H1 (cell line): Measurements from ENCODE around the gene OGFRL1. TPM values are rescaled to one million over a fixed set of nuclear protein-coding genes. Genes with fewer than 3 reads are reported as not detected.

ENCODE experiments used
- CTCF ChIA-PET: fragments of 300-600 bp; sonication (Branson Sonifier 250); formaldehyde crosslinking; loops from one replicate; lab custom pipeline; 2021; ENCODE audit not compliant: partially characterized antibody; lab: Charles Lee
- POLR2A ChIA-PET: fragments of 300-600 bp; sonication (Branson Sonifier 250); formaldehyde crosslinking; loops from one replicate; lab custom pipeline; 2021; ENCODE audit warnings: inconsistent platforms; ENCODE audit not compliant: partially characterized antibody; lab: Charles Lee
- DNase-seq, 2 experiments: peaks; one replicate each; pipeline versions ENCODE4 v3.0.0 to v3.0.0-alpha.2; 2010 to 2022; ENCODE audit warnings: low spot score in 2 of 2, low read depth in 1 of 2, mixed read lengths in 1 of 2
- FAIRE-seq: peaks from 2 replicates; lab custom pipeline; 2011; peaks lifted over from hg19 to GRCh38; lab: Jason Lieb, UNC
- H2AFZ ChIP-seq: 2 replicates; pipeline ENCODE4 v1.8.1; 2012; ENCODE audit warnings: low read length, inconsistent platforms
- H2AK5ac ChIP-seq: 2 replicates; pipeline ENCODE4 v1.6.1; 2013; ENCODE audit warnings: low read depth, low read length
- H2BK120ac ChIP-seq: replicated peaks from 2 replicates; pipeline ENCODE3; 2013; ENCODE audit warnings: low read depth, low read length, inconsistent platforms
- H2BK12ac ChIP-seq: 2 replicates; pipeline ENCODE4 v1.6.1; 2013; ENCODE audit warnings: low read depth, low read length
- H2BK15ac ChIP-seq: 2 replicates; pipeline ENCODE4 v1.6.1; 2013; ENCODE audit warnings: low read length
- H2BK20ac ChIP-seq: 2 replicates; pipeline ENCODE4 v1.6.1; 2013; ENCODE audit warnings: low read length
- H2BK5ac ChIP-seq: 2 replicates; pipeline ENCODE4 v1.6.1; 2013; ENCODE audit warnings: low read depth, low read length
- H3K14ac ChIP-seq: 2 replicates; pipeline ENCODE4 v1.6.1; 2013; ENCODE audit warnings: inconsistent platforms; ENCODE audit not compliant: insufficient read length
- H3K18ac ChIP-seq: 2 replicates; pipeline ENCODE4 v1.6.1; 2013; ENCODE audit warnings: low read length; ENCODE audit errors: extremely low read depth
- H3K23ac ChIP-seq: 2 replicates; pipeline ENCODE4 v1.6.1; 2013; ENCODE audit warnings: inconsistent platforms; ENCODE audit not compliant: insufficient read length
- H3K23me2 ChIP-seq: 2 replicates; pipeline ENCODE4 v1.6.1; 2013; ENCODE audit warnings: low read depth, low read length
- H3K27ac ChIP-seq: 2 replicates; pipeline ENCODE4 v1.6.1; 2011; ENCODE audit warnings: low read depth, low read length, inconsistent platforms
- H3K27me3 ChIP-seq, 4 experiments: replicated peaks in 1 of 4; 1 replicate in 1 of 4; 2 replicates in 3 of 4; pipeline versions ENCODE4 v1.6.1 to v1.8.1; 2011 to 2013; ENCODE audit warnings: low read length in 3 of 4, mild to moderate bottlenecking in 3 of 4, inconsistent platforms in 2 of 4, mixed read lengths in 2 of 4, moderate library complexity in 1 of 4; ENCODE audit not compliant: control insufficient read depth in 3 of 4, insufficient read depth in 3 of 4; ENCODE audit errors: extremely low read depth in 1 of 4
- H3K36me3 ChIP-seq, 4 experiments: 2 replicates each; pipeline versions ENCODE4 v1.6.1 to v1.8.1; 2011 to 2013; ENCODE audit warnings: mild to moderate bottlenecking in 4 of 4, low read length in 3 of 4, moderate library complexity in 2 of 4, control low read depth in 1 of 4, inconsistent platforms in 1 of 4; ENCODE audit not compliant: insufficient read depth in 4 of 4, control insufficient read depth in 2 of 4
- H3K4ac ChIP-seq: replicated peaks from 2 replicates; pipeline ENCODE3; 2013; ENCODE audit warnings: low read length, low read depth, mixed read lengths, inconsistent platforms; ENCODE audit not compliant: insufficient read length
- H3K4me1 ChIP-seq, 4 experiments: replicated peaks in 1 of 4; 1 replicate in 1 of 4; 2 replicates in 3 of 4; pipeline versions ENCODE4 v1.6.1 to v1.8.1; 2011 to 2013; ENCODE audit warnings: low read length in 3 of 4, inconsistent platforms in 2 of 4, mixed read lengths in 1 of 4; ENCODE audit not compliant: insufficient read depth in 4 of 4, control insufficient read depth in 3 of 4
- H3K4me2 ChIP-seq, 2 experiments: 2 replicates each; pipeline versions ENCODE4 v1.6.1 to v1.8.1; 2011 to 2013; ENCODE audit warnings: low read depth in 2 of 2, low read length in 2 of 2, control low read depth in 1 of 2, inconsistent platforms in 1 of 2, mild to moderate bottlenecking in 1 of 2; ENCODE audit not compliant: insufficient read depth in 1 of 2
- H3K4me3 ChIP-seq, 4 experiments: fragments of 200-600, 300-600 bp in 1 of 4; sonication (generic), shearing (Covaris generic), sonication (Bioruptor Twin) in 1 of 4; 2 replicates each; pipeline versions ENCODE4 v1.5.1 to v1.8.1; 2011 to 2016; ENCODE audit warnings: low read length in 4 of 4, low read depth in 3 of 4, control low read depth in 2 of 4, inconsistent platforms in 2 of 4, mild to moderate bottlenecking in 2 of 4, mixed read lengths in 1 of 4, moderate library complexity in 1 of 4; ENCODE audit not compliant: insufficient read depth in 2 of 4; ENCODE audit errors: extremely low read depth in 1 of 4
- H3K56ac ChIP-seq: replicated peaks from 2 replicates; pipeline ENCODE3; 2013; ENCODE audit warnings: low read depth, mild to moderate bottlenecking, mixed read lengths, low read length, inconsistent platforms; ENCODE audit not compliant: insufficient read length
- H3K79me1 ChIP-seq: 2 replicates; pipeline ENCODE4 v1.6.1; 2013; ENCODE audit warnings: low read depth, low read length, control low read depth
- H3K79me2 ChIP-seq, 2 experiments: 2 replicates each; pipeline versions ENCODE4 v1.6.1 to v1.8.1; 2012 to 2013; ENCODE audit warnings: low read length in 2 of 2, mild to moderate bottlenecking in 2 of 2, inconsistent platforms in 1 of 2; ENCODE audit not compliant: insufficient read depth in 2 of 2, control insufficient read depth in 1 of 2
- H3K9ac ChIP-seq, 4 experiments: replicated peaks in 1 of 4; 1 replicate in 1 of 4; 2 replicates in 3 of 4; pipeline versions ENCODE4 v1.6.1 to v1.8.1; 2011 to 2013; ENCODE audit warnings: low read depth in 3 of 4, low read length in 3 of 4, control low read depth in 2 of 4, mild to moderate bottlenecking in 2 of 4, moderate library complexity in 2 of 4, inconsistent platforms in 1 of 4; ENCODE audit errors: extremely low read depth in 1 of 4
- H3K9me3 ChIP-seq, 2 experiments: 2 replicates each; pipeline versions ENCODE4 v1.6.1 to v1.8.1; 2012 to 2013; ENCODE audit warnings: mild to moderate bottlenecking in 2 of 2, moderate library complexity in 2 of 2, control low read depth in 1 of 2, inconsistent platforms in 1 of 2, low read depth in 1 of 2, low read length in 1 of 2, mixed read lengths in 1 of 2; ENCODE audit not compliant: insufficient read depth in 2 of 2
- H4K20me1 ChIP-seq, 2 experiments: replicated peaks in 1 of 2; 2 replicates each; pipeline versions ENCODE3 to v1.8.1; 2011 to 2013; ENCODE audit warnings: inconsistent platforms in 2 of 2, low read length in 2 of 2, mild to moderate bottlenecking in 1 of 2; ENCODE audit not compliant: insufficient read depth in 2 of 2, control insufficient read depth in 1 of 2
- H4K5ac ChIP-seq: 2 replicates; pipeline ENCODE4 v1.6.1; 2013; ENCODE audit warnings: low read length, low read depth, mixed read lengths, inconsistent platforms; ENCODE audit not compliant: insufficient read length
- H4K8ac ChIP-seq: 2 replicates; pipeline ENCODE4 v1.8.0; 2013; ENCODE audit warnings: mild to moderate bottlenecking, moderate library complexity, low read length, inconsistent platforms; ENCODE audit not compliant: insufficient read depth; ENCODE audit errors: extremely low read depth
- H4K91ac ChIP-seq: replicated peaks from 2 replicates; pipeline ENCODE3; 2013; ENCODE audit warnings: low read length, mixed read lengths, inconsistent platforms; ENCODE audit not compliant: insufficient read length
- E2F6 ChIP-seq: IDR thresholded peaks from 2 replicates; pipeline ENCODE4 v1.6.1; 2012; ENCODE audit warnings: inconsistent platforms
- EP300 ChIP-seq, 2 experiments: IDR thresholded peaks; 1 replicate in 1 of 2; 2 replicates in 1 of 2; pipeline ENCODE4 v1.6.1; 2011 to 2012; ENCODE audit warnings: low read depth in 2 of 2, low read length in 2 of 2, mild to moderate bottlenecking in 2 of 2, borderline replicate concordance in 1 of 2, inconsistent platforms in 1 of 2, moderate library complexity in 1 of 2
- KDM1A ChIP-seq: fragments of 200-600, 300-600 bp; sonication (generic); IDR thresholded peaks from 2 replicates; pipeline ENCODE4 v1.7.1; 2016; ENCODE audit warnings: mild to moderate bottlenecking, low read length, borderline replicate concordance
- KDM5A ChIP-seq: fragments of 200-600 bp; IDR thresholded peaks from 2 replicates; pipeline ENCODE4 v1.7.1; 2012; ENCODE audit warnings: mild to moderate bottlenecking, low read length, inconsistent platforms, mixed read lengths
- MAFK ChIP-seq: IDR thresholded peaks from 2 replicates; pipeline ENCODE4 v1.6.1; 2012; ENCODE audit warnings: low read depth, mild to moderate bottlenecking, improper control_type of control experiment, low read length
- NANOG ChIP-seq: IDR thresholded peaks from 2 replicates; pipeline ENCODE4 v1.6.1; 2011; ENCODE audit warnings: low read length, low read depth, mild to moderate bottlenecking, inconsistent platforms; ENCODE audit not compliant: insufficient read depth, poor library complexity, severe bottlenecking
- NRF1 ChIP-seq: IDR thresholded peaks from 2 replicates; pipeline ENCODE4 v1.6.1; 2011; ENCODE audit warnings: mild to moderate bottlenecking, low read depth, low read length, improper control_type of control experiment
- POLR2AphosphoS5 ChIP-seq: IDR thresholded peaks from 2 replicates; pipeline ENCODE4 v1.6.1; 2011; ENCODE audit warnings: low read depth, low read length
- SRF ChIP-seq: IDR thresholded peaks from 2 replicates; pipeline ENCODE4 v1.6.1; 2011; ENCODE audit warnings: mild to moderate bottlenecking, low read depth, low read length, moderate library complexity
- SUZ12 ChIP-seq: fragments of 200-600 bp; sonication (generic); IDR thresholded peaks from 2 replicates; pipeline ENCODE4 v1.6.1; 2012; ENCODE audit warnings: mild to moderate bottlenecking, inconsistent platforms, low read length, moderate library complexity, mixed read lengths
- TAF1 ChIP-seq: IDR thresholded peaks from 2 replicates; pipeline ENCODE4 v1.6.1; 2011; ENCODE audit warnings: mild to moderate bottlenecking, low read depth, low read length
- WGBS, 2 experiments: shearing (Covaris generic) in 1 of 2; methylation state at CpG; one replicate each; pipeline versions ENCODE4 v1.1.6 to v1.1.7; 2013 to 2015; ENCODE audit warnings: low lambda C conversion rate in 2 of 2, mixed read lengths in 2 of 2, inconsistent platforms in 1 of 2, low coverage in 1 of 2, missing lambda C conversion rate in 1 of 2; ENCODE audit not compliant: insufficient replicate concordance in 2 of 2, insufficient coverage in 1 of 2, insufficient read length in 1 of 2; ENCODE audit errors: extremely low coverage in 1 of 2, missing lambda C conversion rate in 1 of 2; 5-methylcytosine and 5-hydroxymethylcytosine counted together
- polyA plus RNA-seq, 7 experiments: library from polyadenylated mRNA; depleted of rRNA in 3 of 7; stranded (reverse) in 5 of 7; unstranded in 2 of 7; fragments of >200 nt in 5 of 7; fragments of 200-250 nt in 2 of 7; gene quantifications; 1 replicate in 5 of 7; 2 replicates in 1 of 7; 4 replicates in 1 of 7; pipeline versions ENCODE4 v1.2.1 to v1.2.3, GENCODE V29; 2011 to 2013; ENCODE audit warnings: missing spikeins in 2 of 7, mixed read lengths in 2 of 7
- total RNA-seq: library from RNA; stranded (reverse); fragmentation: NEBNext Ultra II Directional; extraction: Animal tissue kit (Norgen Biotek cat#: 25700); gene quantifications from 2 replicates; pipeline ENCODE4 v1.2.1, GENCODE V29; 2021

Gene OGFRL1
- total and polyA plus RNA-seq, 2 of the 8 experiments (the other 6 are each of a cell fraction or from before 2014, with no cell fraction given) = 1.1 to 9.0 TPM

- no peak overlapping the region for H2BK20ac ChIP-seq
- ChIA-PET POLR2A (no interaction called here), CTCF (interaction anchor here (1.8 kb wide), 1 partner anchor 10 kb away, joined by 7 read pairs; no protein-coding TSS in a partner anchor)
- 98% methylated on average over 5 of the region's 5 CpGs; no CpG with 5 or more reads in 1 of the 2 experiments for WGBS, 2 experiments
- no peak overlapping the region for H3K4me3 ChIP-seq
- no peaks in the 10 kb centered on the region for H3K79me1 ChIP-seq
- no peaks in the 10 kb centered on the region for H3K79me2 ChIP-seq
- no peaks in the 10 kb centered on the region for H3K36me3 ChIP-seq
- H3K23ac ChIP-seq = no peak overlapping the region
- no peak for DNase-seq
- H3K27ac ChIP-seq = no peak overlapping the region
- no peak overlapping the region for H3K18ac ChIP-seq
- H3K9me3 ChIP-seq = no peaks in the 10 kb centered on the region
- peaks cover 0 to 7% (median 2%) of the 10 kb centered on the region in 4 experiments; a peak in 3 of 7 replicates for H3K4me1 ChIP-seq
- H4K5ac ChIP-seq = no peak overlapping the region
- H2AFZ ChIP-seq = no peak overlapping the region
- H2BK12ac ChIP-seq = no peak overlapping the region
- no peak overlapping the region for H3K4me2 ChIP-seq
- H3K27me3 ChIP-seq = no peaks in the 10 kb centered on the region
- no peak overlapping the region for H3K56ac ChIP-seq
- no peak overlapping the region for H2BK5ac ChIP-seq
- no peak overlapping the region for H2BK120ac ChIP-seq
- no peaks in the 10 kb centered on the region for H4K20me1 ChIP-seq
- H2AK5ac ChIP-seq = no peak overlapping the region
- H4K91ac ChIP-seq = no peak overlapping the region
- H3K23me2 ChIP-seq = no peaks in the 10 kb centered on the region
- no peak for FAIRE-seq
- no peak overlapping the region for H3K4ac ChIP-seq
- no peak overlapping the region for H2BK15ac ChIP-seq
- H3K14ac ChIP-seq = no peak overlapping the region
- H3K9ac ChIP-seq = no peak overlapping the region
- H4K8ac ChIP-seq = peak overlapping the region; percentile 25; the same call in 1 of the 2 replicates
- TF ChIP-seq POLR2AphosphoS5 (no peak), SRF (no peak), NRF1 (no peak), SUZ12 (no peak), E2F6 (no peak), NANOG (no peak), KDM1A (no peak), EP300 (IDR thresholded peaks at IDR 0.05; ENCODE audit: borderline replicate concordance in 1 of 2, low read depth in 2 of 2, low read length in 2 of 2) (no peak), MAFK (no peak), TAF1 (no peak), KDM5A (no peak)
Measured at GRCh38 chr6:71239694-71240093, 48.9 kb upstream of the OGFRL1 start.
